ENCODE data around the gene PSG11.
"Not testable (repeated sequence)": the region's sequence is repeated elsewhere in the genome, so short reads cannot be mapped to it uniquely, and the experiment has no call there.

Gene PSG11

DNA sequence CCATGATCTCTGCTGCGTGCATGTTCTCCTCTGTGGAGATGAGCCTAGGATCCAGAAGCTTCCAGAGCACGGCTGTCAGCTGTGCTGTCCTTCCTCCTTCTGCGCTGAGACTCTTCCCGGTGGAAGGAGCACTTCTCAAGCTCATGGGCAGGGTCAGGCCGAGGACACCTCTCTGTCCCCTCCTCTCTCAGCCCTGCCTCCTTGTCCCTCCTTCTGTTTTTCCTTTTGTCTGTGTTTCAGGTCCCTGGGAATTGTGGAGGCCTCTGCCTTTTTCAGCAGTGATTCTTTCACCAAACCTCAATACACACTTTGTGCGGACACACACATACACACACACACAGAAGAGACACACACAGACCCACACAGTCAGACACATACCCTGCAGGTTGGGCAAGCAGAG is at the start of gene PSG11:
TSS of gene PSG11 (minus strand) at position 101 of the 400 bp plus-strand sequence. CDS start at position 4, 97 bp downstream.
- H3K4me3 ChIP-seq (ENCODE audit: low read length); DNase-seq (ENCODE audit: low read depth): not testable (repeated sequence)

- H3K4me3 ChIP-seq (ENCODE audit: low read length); DNase-seq (ENCODE audit: low read depth): not testable (repeated sequence)
Observed at GRCh38 chr19:43062418-43062817, 36.1 kb upstream of the PSG11 start.

DNA sequence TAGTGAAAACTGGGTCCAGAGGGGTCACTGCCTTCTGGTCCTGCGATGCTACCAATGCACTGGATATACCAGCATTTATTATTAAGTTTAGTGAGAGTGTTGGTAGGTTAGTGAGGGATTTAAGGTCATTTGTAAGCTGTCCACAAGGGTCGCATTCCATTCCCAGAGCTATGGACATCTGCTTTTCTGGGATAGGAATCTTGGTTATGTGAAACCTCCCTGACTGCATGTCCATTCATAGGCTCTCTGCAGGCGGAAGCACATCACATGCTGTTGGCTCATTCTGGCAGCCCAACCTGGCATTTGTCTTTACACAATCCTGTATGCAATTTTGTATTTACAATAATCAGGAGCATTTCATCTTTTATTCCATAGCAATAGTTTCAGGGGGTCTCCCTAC is 35.1 kb upstream of the PSG11 start:
- peak; percentile 34 for DNase-seq (ENCODE audit: low read depth)
- H3K4me3 ChIP-seq (ENCODE audit: low read length) = not testable (repeated sequence)

DNA sequence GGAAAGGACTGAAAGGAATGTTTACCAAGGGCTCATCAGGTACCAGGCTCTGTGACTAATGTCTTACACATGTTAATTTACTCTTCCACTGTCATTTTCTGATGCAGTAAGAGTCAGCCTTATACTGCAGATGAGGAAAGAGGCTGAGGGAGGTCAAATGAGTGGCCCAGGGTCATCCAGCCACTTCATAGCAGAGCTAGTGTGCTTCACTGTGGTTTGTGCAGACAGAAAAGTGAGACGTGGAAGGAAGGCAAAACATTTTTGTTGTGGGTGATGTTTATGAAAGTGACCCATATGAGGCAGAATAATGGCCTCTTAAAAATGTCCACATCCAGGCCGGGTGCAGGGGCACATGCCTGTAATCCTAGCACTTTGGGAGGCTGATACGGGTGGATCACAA is 34.0 kb upstream of the PSG11 start:
- not testable (repeated sequence) for DNase-seq (ENCODE audit: low read depth); H3K4me3 ChIP-seq (ENCODE audit: low read length)

DNA sequence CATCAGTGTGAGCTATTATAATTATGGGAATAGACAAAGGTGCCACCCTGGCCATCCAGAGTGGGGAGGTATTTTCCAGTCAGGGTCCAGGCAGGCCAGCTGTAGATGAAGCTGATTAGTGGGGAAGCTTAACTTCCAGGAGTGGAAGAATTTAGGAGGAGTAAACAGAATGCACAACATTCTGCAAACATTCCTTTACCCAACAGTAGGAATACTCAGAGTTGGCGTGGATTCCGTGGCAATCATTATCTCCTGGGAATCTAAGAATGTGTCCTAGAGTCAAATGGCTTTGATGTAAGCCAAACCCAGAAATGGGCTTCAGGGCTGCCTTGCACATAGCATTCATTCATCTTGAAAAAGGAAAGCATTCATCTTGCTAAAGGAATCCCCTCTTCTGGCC is 33.2 kb upstream of the PSG11 start:
- H3K4me3 ChIP-seq (ENCODE audit: low read length); DNase-seq (ENCODE audit: low read depth): not testable (repeated sequence)

DNA sequence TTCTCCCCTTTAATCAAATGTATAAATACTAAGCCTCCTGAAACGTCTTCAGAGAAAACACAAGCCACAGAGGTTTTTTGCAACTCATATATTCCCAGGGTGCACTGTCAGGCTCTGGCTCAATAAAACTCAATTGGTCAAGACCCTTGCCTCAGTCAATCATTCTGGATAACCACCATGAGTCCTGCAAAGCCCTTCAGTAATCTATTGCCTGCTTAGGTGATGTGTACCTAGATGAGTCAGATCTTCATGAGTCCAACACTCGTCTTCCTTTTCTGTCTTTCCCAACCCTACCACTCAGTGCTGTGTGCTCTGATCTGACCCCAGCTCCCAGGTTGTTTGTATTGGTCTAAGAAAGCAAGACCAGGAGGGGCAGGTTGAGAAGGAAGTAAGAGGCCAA is 32.2 kb upstream of the PSG11 start:
- not testable (repeated sequence) for DNase-seq (ENCODE audit: low read depth); H3K4me3 ChIP-seq (ENCODE audit: low read length)

DNA sequence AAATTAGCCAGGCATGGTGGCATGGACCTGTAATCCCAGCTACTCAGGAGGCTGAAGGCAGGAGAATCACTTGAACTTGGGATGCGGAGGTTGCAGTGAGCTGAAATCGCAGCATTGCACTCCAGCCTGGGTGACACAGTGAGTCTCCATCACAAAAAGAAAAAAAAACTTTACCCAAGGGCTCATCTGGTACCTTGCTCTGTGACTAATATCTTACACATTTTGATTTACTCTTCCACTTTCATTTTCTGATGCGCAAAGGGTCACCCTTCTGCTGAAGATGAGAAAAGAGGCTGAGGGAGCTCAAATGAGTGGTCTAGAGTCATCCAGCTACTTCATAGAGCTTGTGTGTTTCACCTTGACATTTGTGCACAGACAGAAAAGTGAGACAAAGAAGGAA is 21.7 kb upstream of the PSG11 start:
- not testable (repeated sequence) for DNase-seq (ENCODE audit: low read depth); H3K4me3 ChIP-seq (ENCODE audit: low read length)

GRCh38 chr19:43046578-43046977 is 20.3 kb upstream of the PSG11 start:
- H3K4me3 ChIP-seq (ENCODE audit: low read length); DNase-seq (ENCODE audit: low read depth): not testable (repeated sequence)

DNA sequence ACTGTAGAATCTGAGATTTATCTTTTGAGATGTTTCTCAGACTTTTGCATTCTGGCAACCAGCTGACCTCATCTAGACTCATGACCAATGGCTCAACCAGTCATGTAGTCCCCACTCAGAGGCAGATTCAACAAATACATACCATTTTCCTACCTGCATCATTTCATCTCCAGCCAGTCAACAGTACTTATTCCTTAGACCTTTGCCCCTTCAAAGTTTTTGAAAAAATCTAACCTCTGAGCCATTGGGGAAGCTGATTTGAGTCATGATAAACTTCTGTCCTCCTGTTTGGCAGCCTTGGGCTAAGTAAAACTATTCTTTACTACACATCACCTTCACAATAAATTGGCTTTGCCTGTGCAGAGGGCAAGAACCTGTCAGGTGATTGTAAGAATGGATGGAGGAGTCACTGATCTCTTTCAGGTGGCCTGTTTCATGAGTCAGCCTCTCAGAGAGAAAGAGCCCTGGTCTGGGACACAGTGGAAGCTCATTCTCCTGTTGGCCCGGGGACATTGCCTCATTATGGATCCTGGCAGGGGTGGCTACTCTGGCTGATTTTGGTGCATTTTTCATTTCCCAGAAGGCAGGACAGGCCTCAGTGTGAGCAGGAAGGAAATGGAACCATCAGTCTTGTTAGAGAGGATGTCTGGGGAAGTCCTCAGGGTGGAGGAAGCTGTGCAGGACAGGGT is 17.4 kb upstream of the PSG11 start:
- not testable (repeated sequence) for H3K4me3 ChIP-seq (ENCODE audit: low read length); DNase-seq (ENCODE audit: low read depth)

- not testable (repeated sequence) for DNase-seq (ENCODE audit: low read depth); H3K4me3 ChIP-seq (ENCODE audit: low read length)
- TF ChIP-seq, protein P1, sequence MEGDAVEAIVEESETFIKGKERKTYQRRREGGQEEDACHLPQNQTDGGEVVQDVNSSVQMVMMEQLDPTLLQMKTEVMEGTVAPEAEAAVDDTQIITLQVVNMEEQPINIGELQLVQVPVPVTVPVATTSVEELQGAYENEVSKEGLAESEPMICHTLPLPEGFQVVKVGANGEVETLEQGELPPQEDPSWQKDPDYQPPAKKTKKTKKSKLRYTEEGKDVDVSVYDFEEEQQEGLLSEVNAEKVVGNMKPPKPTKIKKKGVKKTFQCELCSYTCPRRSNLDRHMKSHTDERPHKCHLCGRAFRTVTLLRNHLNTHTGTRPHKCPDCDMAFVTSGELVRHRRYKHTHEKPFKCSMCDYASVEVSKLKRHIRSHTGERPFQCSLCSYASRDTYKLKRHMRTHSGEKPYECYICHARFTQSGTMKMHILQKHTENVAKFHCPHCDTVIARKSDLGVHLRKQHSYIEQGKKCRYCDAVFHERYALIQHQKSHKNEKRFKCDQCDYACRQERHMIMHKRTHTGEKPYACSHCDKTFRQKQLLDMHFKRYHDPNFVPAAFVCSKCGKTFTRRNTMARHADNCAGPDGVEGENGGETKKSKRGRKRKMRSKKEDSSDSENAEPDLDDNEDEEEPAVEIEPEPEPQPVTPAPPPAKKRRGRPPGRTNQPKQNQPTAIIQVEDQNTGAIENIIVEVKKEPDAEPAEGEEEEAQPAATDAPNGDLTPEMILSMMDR (conservative IDR thresholded peaks at IDR 0.05; ENCODE audit: low read depth, low read length) = peak; percentile 59
Observed at GRCh38 chr19:43031645-43032044, 5.4 kb upstream of the PSG11 start.

- H3K4me3 ChIP-seq (ENCODE audit: low read length) = no peak overlapping the region
- no peak for DNase-seq (ENCODE audit: low read depth)
- TF ChIP-seq, protein P1 (conservative IDR thresholded peaks at IDR 0.05; ENCODE audit: low read depth, low read length) = no peak
Observed at GRCh38 chr19:43028866-43029265, 2.6 kb upstream of the PSG11 start.

DNA sequence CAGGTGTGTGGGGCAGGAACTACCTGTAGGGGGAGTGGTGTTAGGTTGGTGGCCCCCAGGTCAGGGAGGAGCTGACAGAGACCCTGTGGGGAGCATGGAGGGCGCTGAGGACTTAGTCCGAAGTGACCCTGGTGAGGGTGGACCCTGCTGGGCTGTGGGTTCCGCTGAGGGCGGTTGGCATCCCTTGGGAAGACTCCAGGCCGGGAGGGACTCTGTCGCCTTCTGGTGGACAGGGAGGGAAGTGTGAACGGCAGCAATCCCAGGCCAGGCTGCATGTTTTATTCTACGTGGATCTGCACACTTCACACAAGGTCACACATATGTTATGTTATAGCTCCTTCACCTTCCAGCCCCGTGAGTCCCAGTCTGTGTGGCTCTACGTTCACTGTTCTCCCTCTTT is 1.7 kb upstream of the PSG11 start:
- H3K4me3 ChIP-seq (ENCODE audit: low read length); DNase-seq (ENCODE audit: low read depth): not testable (repeated sequence)
- TF ChIP-seq, protein P1 (conservative IDR thresholded peaks at IDR 0.05; ENCODE audit: low read depth, low read length) = peak; percentile 50

GRCh38 chr19:43027061-43027460 is 792 bp upstream of the PSG11 start:
- DNase-seq (ENCODE audit: low read depth); H3K4me3 ChIP-seq (ENCODE audit: low read length): not testable (repeated sequence)

DNA sequence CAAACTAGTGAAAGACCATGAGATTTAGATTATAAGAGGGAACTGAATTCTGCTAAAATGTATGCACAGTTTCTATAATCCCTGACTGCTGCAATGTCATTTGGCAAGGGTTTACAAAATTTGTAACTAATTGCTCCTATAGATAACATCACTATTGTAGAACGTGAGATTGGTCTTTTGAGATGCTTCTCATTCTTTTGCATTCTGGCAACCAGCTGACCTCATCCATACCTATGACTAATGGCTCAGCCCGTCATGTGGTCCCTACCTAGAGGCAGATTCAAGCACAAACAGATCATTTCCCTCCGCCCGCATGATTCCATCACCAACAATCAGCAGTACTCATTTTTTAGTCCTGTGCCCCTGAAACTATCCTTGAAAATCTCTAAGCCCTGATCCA is 4.2 kb downstream of the PSG11 start:
- not testable (repeated sequence) for H3K4me3 ChIP-seq (ENCODE audit: low read length)
- DNase-seq (ENCODE audit: low read depth) = peak; percentile 90

DNA sequence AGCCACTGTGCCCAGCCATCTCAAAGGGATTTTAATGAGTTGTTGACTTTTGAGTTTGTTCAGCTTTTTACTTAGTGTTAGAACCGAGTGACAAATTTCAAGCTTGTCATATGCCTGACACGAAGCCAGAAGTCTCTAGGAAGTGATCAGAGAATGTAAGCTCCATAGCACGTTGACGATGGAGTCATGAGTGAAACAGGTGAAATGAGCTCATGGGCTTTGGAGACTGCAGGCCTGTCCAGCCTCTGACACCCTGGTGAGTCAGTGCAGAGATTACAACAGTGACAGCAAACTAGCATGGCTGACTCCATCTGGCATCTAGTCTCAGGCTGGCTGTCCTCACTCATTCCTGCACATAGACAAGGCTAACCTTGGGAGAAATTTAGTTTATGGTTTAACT is 4.6 kb downstream of the PSG11 start:
- peak; percentile 98 for DNase-seq (ENCODE audit: low read depth)
- not testable (repeated sequence) for H3K4me3 ChIP-seq (ENCODE audit: low read length)
